Stimulated activated CD4-positive, alpha-beta T cell treated with anti-CD3 and anti-CD28 coated beads, Interleukin-1b, Interleukin-23, amount 100 ng/mL, for 48 hours (primary cell): ENCODE data around the gene EML1.

ENCODE experiments used
- DNase-seq: peaks from one replicate; pipeline ENCODE4 v3.0.0-alpha.2; 2020

The EML1 gene

DNA sequence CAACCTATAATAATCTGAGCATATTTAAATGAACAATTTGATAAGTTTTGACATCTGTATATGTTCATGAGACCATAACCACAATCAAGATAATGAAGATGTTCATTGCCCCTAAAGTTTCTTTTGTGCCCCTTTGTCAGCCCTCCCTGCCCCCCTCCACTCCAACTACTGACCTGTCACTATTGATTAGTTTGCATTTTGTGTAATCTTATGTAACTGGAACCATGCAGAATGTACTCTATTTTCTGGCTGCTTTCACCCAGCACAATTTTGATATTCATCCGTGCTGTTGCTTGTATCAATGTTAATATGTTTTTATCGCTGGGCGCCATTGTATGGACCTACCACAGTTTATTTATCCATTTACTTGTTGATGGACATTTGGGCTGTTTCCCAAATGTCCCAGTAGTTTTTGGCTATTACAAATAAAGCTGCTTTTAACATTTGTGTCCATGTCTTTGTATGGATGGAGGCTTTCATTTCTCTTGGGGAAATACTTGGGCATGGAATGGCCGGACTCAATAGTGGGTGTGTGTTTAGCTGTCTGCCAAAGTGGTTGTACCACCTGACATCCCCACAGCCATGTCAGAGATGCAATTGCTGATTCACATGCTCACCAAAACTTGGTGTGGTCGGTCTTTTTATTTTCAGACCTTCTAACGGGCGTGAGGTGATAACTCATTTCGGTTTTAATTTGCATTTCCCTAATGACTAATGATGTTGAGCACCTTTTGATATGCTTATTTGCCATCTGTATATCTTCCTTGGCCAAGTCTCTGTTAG is 38.9 kb downstream of the EML1 start:
- no peak for DNase-seq

DNA sequence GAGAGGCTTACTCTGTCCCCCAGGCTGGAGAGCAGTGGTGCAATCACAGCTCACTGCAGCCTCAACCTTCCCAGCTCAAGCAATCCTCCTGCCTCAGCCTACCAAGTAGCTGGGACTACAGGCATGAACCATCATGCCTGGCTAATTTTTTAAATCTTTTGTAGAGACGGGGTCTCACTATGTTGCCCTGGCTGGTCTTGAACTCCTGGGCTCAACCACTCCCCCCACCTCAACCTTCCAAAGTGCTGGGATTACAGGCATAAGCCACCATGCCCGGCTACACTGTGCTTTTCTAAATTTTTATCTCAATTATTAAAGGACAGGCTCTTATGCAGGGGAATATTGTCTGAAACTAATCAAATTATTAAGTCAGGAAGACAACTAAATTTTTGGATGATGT is 44.6 kb downstream of the EML1 start:
- DNase-seq, result no peak

DNA sequence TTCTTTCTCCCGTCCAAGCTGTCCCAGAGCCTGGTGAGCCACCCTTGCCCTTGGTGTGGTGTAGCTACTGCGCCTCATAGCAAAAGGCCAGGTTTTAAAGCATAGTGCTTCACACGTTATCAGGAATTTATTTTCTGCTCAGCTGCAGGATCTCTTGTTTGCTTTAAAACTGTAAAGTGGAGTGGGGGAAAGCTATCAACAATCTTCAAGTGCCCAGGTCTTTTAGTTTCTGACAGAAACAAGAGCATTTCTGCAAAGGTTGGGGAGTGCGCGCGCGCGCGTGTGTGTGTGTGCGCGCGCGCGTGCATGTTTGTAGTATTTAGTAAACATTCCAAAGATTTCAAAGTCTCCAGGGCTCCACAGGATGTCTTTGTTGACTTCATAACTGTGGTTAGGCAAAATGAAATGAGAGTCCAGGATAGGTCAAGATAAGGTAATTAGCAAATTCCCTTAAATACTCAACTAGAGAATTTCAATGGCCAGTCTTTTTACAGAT is 45.5 kb downstream of the EML1 start:
- no peak for DNase-seq

DNA sequence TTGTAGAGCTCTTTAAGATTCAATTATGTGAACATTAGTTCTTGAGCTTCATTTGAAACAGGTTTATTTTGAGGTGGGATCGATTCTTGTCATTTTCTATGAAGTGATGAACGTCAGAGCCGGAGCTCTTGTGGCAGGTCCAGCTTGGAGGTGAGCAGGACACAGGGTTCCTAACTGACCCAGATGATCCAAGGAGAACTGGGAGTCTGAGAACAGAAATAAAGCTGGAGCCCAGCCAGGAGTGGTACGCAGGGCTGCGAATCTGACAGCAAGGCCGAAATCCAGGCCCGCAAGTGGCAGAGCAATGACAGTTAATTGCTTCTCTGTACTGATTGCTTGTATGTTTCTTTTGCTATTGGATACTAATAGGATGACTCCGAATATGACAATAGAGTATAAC is 46.5 kb downstream of the EML1 start:
- DNase-seq, result no peak

DNA sequence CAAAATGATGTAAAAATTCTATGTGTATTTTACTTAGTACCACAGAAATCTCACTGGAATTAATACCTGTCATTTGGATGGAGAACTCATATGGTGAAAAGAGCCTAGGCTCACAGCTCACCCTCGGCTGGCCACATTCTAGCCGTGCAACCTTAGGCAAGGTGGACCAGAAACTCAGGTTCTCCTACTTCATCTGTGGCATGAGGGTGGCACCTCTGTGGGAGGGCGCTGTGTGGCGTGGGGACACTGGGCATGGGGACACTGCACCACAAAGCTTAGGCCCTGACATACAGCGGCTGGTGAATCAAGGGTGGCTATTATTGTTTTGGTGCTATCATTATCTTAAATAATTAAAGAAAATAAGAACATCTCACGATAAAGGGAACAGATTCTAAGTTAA is 47.1 kb downstream of the EML1 start:
- no peak for DNase-seq

DNA sequence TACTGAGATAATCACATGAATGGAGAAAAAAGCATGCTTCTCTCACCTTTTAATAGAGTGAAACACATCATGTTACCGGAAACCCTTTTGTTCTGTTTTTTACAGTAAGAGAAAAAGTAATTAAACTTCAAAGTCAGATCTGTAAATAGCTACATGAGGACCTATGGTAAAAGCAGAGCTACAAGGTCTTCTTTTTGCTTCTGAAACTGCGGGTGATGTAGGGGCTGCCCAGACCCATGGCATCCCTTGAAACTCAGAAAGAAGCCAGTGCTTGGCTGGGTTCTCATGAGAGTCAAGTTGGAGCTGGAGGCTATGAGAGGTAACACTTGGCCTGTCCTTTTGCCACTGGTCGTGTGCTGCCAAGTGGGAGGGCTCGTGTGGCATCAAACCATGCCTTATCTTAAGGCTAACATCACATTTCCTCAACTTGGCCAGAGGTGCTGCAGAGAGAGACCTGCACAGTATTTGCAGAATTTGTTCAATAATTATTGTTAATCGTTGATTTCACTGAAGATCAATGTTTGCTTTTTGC is 47.6 kb downstream of the EML1 start:
- no peak for DNase-seq

DNA sequence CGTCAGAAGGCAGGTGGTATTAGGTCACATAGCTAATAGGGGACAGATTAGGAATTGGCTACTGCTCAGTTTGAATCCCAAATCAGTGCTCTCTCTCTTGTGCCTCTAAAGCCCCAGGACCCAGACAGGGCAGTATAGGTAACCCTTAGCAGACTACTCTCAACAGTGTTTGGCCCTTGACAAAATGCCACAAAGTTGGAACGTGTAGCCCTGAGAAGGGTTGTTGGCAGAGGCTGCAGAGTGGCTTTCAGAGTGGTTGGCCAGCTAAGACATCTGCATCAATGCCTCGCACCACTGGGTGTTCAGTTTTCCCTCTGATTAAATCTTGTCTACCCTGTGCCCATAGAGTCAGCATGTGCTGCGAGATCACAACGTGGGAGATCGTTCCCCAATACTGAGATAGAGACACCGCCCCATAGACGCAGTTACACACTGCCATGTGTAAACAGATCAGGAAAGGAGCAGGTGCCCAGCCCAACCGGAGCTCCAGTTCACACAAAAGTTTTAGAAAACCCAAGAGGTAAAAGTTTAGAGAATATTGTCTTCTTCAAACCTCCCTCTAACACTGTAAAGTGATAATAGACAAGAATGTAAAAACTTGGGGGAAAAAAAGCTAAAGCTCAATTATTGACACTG is 48.3 kb downstream of the EML1 start:
- no peak for DNase-seq

DNA sequence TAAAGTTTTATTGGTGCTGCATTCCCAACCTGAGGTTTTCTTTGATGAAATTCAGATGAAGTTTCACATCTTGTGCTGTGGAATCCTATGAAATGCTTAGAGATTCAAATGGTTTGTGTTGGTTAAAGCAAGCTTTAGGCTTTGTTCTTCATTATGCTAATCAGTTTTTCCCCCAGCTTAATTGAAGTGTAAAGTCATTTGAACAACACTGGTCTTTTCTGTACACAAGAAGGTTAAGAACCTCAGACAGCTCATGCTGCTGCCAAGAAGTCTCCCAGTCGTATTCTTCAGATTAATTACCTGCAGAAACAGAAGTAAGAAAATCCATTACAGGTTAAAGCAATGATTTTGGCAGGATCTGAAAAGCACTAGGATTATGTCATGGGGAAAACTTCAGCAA is 48.9 kb downstream of the EML1 start:
- DNase-seq, result no peak

DNA sequence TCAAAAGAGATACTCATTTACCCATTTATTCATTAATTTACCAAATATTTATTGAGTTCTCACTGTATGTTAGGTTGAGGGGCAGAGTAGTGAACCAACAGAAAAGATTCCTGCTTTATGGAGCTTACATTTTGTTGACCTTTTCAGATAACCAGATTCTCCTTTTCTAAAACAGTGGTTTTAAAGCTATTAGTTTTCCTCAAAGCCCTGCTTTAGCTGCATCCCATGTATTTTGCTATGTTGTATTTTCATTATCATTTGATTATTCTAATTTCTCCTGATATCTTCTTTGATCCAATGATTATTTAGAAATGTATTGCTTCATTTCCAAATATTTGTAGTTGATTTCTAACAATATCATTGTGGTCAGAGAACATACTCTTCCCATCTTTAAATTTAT is 53.6 kb downstream of the EML1 start:
- DNase-seq, result no peak

DNA sequence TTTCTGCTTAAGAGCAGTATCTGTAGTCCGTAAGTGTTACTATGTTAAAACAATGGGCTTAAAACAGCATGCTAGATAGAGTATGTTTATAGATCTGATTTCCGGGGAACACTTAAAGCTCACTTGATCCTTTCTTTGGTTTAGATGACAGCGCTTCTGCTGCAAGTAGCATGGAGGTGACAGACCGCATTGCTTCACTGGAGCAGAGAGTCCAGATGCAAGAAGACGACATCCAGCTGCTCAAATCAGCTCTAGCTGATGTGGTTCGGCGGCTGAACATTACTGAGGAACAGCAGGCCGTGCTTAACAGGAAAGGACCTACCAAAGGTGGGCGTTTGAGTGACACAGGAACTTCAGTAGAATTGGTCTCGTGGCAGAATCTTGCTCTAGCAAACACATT is 57.5 kb downstream of the EML1 start:
- DNase-seq, result no peak

DNA sequence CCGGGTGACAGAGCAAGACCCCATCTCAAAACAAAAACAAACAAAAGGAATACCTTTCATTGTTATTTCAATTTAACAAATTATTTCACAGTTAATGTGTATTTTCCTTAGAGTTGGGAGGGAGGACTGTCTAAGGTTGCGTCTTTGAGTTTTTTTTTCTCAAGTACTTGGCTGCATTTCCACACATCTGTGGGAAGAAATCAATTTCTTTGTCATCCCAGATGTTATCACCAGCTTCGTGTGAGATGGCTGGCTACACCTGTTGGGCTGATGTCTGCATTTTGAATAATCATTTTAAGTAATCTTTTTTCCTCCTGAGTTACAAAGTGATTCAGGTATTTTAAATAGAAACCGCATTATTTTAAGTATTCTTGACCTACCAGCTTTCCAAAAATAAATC is 59.4 kb downstream of the EML1 start:
- DNase-seq, result no peak

DNA sequence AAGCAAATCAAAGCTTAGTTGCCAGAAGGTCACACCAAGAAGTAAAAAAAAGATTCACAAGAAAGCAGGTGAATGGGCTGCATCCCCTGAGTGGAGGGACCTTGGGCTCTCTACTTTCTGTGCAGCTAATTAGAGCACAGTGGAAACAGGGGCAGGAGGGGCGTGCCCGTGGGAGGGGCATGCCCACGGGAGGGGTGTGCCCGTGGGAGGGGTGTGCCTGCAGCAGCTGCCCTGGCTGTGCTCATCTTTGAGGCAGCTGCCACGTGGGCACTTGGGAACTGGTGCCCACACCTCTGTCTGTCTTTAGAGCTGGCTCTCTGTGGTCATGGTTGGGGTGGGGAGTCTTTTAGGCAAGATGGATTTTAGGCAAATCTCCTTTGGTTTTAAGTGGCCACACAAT is 60.0 kb downstream of the EML1 start:
- DNase-seq, result no peak

DNA sequence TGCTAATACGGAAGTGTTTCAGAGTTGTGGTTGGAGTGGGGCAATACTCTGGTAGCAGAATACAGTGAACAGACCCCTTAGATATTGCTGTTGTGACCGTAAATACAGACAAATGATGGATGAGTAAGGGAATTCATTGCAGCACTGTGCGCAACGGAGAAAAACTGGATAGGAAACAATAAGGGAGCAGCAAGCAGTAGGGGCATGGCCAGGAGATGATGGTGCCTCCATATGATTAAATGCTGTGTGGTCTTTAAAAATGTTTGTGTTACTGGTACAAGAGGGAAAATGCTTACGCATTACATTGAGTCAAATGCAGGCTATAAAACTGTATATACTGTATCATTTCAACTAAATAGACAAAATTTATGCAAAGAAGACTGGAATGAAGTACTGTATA is 61.6 kb downstream of the EML1 start:
- no peak for DNase-seq

DNA sequence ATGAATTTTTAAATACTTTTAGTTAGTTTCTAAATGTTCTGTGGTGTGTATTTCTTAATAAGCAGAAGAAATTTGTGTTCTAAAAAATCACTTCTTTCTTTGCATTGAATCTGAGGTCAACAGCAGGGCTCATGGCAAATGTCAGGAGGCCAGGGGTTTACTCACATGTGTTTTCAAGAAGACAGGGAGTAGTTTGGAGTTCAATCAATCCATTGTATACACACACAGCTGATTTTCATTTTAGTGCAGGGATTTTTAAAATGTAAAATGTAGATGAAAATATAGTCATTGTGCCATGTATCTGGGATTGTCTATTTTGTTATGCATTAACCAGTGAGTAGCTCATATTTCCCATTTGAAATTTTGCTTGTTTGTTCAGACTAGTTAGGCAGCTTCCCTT is 62.1 kb downstream of the EML1 start:
- DNase-seq, result no peak

DNA sequence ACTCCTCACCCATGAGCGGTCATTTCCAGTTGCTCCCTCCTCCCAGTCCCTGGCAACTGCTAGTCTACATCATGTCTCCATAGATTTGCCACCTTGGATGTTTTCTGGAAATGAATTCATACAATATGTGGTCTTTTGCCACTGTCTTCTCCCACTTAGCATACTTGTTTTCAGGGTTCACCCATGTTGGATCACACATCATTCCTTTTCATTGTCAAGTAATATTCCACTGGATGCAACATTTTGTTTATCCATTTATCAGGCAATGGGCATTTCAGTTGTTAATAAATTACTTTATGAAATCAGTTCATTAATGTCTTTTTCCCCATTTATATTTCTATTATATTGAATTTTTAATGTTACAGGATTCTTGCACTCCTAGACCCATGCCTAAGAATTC is 64.3 kb downstream of the EML1 start:
- DNase-seq, result no peak

DNA sequence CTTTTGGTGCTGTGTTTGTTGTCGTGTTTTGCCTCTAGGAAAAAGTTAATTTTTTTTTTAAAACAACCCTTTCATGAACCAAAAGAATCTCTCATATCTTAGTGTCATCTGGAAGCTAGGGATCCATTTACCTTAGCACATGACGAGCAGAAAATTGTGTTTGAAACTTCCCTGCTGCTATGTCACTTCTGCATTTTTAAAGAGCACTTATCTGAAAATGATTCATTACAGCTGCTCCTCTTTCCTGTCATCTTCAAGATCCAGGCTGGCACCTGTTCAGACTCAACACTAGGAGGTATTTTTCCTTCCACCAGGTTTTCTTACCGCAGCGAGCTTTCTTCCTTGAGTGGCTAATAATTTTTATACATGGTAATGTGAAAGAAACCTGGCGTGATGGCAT is 67.0 kb downstream of the EML1 start:
- DNase-seq, result no peak

DNA sequence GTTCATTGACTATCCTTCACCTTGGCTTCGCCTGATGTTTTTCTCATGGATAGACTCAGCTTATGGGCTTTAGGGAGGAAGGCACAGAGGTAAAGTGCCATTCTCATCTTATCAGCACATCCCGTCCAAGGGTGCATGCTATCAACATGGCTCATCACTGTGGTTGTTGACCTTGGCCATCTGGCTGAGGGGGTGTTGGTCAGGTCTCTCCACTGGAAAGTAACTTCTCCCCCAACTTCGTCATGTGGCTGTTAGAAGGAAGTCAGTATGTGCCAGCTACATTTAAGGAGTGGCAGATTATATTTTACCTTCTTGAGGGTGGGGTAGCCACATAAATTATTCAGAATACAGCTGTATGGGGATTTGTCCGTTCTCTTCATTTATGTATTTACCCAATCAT is 68.9 kb downstream of the EML1 start:
- DNase-seq, result no peak

DNA sequence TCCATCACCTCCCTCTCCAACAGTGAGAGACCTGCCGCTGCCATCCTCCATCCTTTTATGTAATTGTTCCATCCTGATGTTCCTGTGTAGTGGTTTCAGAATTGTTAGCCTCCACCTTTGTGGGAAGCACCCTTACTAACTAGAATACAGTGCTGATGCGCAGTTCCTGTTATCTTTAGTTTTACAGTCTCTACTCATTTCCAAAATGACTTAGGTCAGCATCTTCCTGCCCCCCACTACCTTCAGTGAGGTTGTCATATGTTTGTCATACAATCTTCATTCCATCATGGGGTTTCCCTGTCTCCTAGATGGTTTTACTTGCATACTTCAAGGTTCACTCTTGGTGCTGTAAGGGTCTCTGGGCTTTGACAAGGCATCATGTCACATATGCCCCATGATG is 69.8 kb downstream of the EML1 start:
- no peak for DNase-seq

DNA sequence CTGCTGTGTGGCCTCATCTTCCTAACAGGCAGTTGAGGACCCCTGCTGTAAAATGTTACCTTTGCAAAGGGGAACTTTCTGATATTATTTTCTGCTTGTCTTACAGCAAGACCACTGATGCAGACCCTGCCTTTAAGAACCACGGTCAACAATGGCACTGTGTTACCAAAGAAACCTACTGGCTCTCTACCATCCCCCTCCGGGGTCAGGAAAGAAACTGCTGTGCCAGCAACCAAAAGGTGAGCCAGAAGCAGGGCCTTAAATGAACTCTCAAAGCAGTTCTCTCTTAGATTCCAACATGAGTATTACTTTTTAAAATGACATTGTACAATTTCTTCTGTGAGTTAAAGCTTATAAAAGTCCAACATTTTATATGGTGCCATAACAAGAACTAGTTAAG is 72.2 kb downstream of the EML1 start:
- no peak for DNase-seq

DNA sequence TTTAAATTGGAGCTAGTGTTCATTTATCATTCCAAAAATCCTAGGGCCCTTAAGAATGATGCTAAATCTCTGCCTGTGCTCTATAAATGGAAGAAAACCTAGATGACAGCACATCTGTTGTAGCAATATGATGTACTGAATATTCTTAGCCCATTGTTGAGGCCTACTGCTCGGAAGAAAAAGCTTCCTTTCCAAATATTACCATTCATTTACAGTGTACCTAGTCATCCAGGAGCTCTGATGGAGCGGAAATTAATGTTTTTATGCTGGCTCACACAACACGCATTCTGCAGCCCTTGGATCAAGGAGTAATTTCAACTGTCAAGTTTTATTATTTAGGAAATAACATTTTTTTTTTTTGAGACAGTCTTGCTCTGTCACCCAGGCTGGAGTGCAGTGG is 77.4 kb downstream of the EML1 start:
- no peak for DNase-seq

DNA sequence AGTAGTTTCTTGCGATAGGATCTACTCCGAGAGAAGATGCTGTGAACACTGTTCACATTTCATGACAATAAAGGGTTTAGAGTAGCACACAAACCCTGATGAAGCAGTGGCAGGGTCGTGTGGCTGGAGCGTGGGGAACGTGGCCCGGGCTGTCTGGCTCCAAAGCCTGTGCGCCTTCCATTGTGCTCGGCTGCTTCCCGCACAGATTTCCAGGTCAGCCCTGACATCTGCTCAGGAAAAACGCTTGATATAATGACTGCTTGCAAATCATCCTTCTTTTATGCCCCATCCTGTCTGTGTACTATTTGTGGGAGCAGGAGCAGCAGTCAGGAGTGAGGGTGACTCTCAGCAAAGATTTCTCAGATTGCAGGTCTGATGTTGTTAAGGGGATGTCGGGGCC is 78.6 kb downstream of the EML1 start:
- DNase-seq, result no peak

DNA sequence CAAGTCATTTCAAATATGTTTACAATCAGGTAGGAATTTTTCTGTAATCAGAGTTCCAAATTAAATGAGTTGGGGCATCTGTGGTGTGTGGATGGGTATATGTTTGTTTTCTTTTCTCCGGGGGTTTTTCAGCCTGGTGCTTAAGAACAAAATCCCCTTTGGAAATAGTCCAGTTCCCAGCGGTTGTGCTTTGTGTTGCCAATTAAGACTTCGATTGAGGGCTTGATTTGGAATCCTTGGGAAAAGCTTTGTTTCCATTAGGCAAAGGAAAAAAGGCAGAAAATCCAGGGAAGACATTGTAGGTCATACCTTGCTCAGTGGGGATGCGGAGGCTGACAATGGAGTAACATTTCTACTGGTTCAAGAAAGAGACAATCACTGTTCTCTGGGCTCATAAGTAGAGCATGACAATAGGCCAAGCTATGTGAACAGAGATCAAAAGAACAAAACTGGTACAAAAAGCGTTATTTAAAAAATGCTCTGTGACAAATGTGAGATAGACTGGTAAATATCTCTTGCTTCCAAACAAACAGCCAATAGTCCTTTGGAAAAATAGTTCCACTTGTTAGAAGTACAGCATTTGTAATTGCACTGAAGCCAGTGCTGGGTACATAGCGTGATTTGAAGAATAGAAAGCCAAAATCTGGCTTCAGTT is 79.7 kb downstream of the EML1 start:
- no peak for DNase-seq

DNA sequence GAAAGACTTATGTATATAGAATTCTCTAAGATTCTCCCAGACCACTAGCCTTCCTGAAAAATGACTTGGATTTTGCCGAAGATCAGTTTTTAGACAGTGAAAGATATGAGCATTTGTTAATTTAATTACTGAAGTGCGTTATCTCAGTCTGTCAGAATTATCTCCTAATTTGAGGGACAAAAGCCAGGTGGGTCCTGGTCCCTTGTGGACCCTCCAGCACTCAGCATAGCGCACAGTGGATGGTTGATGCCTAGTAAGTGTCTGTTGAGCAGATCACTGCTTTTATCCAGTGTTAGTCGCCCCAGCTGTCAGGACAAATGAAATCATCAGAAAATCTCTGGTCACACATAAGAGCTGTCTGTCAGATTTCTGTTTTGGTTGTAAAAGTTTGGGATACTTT is 80.4 kb downstream of the EML1 start:
- DNase-seq, result no peak

DNA sequence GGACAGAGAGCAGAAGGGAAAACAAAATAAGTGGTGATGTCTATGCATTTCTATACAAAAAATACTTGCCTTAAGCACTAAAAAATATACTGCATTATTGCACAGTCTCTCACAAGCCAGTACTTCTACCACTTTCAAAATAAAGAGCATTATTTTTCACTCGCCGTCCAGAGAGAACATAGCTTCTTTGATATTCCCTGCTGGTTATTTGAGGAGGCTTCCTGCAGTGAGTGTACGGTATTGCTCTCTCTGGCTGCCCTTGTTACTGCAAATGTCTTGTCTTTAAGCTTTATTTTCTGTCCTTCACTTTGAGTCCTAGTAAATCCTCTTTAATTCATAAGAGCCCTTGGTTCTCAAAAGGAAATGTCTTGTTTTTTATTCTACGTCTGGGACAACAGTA is 81.1 kb downstream of the EML1 start:
- no peak for DNase-seq
